ENCODE results near the gene SZT2. TPM values are rescaled to one million over a fixed set of nuclear protein-coding genes. Genes with fewer than 3 reads are reported as not detected.

The SZT2 gene
- total RNA-seq, 1 experiment from 2014 or later, result 71.6 TPM

GRCh38 chr1:43463479-43463878, 73.8 kb downstream of the SZT2 start:
- Histone ChIP-seq H3F3A (ENCODE audit: insufficient read depth, low read depth) (no peaks in the 10 kb centered on the region), H3K4me3 (no peak overlapping the region), H3K4me2 (no peak overlapping the region), H3K79me2 (ENCODE audit: low read depth) (no peaks in the 10 kb centered on the region), H3K36me3 (ENCODE audit: low read depth) (no peaks in the 10 kb centered on the region), H3K4me1 (replicated peaks; ENCODE audit: insufficient read depth) (no peaks in the 10 kb centered on the region), H3K9me3 (ENCODE audit: insufficient read depth, low read depth) (no peaks in the 10 kb centered on the region), H4K20me1 (ENCODE audit: insufficient read depth) (no peaks in the 10 kb centered on the region), H3K27me3 (ENCODE audit: insufficient read depth, low read depth) (no peaks in the 10 kb centered on the region), H3K27ac (no peak overlapping the region), H2AFZ (no peak overlapping the region), H3K9me2 (ENCODE audit: insufficient read depth) (no peaks in the 10 kb centered on the region)
- ChIA-PET CTCF (no interaction called here), POLR2A (ENCODE audit: unreplicated experiment) (no interaction called here)
- no peak for DNase-seq
- TF ChIP-seq CTCF (conservative IDR thresholded peaks at IDR 0.05) (no peak), EZH2 (IDR thresholded peaks at IDR 0.05; ENCODE audit: low read depth) (no peak)
- intact Hi-C loops (cut with micrococcal nuclease; ENCODE audit: unreplicated experiment), result no loop called here
- BruUV-seq (replicated peaks), result no TSS peak

- Histone ChIP-seq H3F3A (ENCODE audit: insufficient read depth, low read depth) (no peaks in the 10 kb centered on the region), H3K4me3 (no peak overlapping the region), H3K4me1 (replicated peaks; ENCODE audit: insufficient read depth) (no peaks in the 10 kb centered on the region), H3K36me3 (ENCODE audit: low read depth) (no peaks in the 10 kb centered on the region), H3K27ac (no peak overlapping the region), H3K27me3 (ENCODE audit: insufficient read depth, low read depth) (no peaks in the 10 kb centered on the region), H2AFZ (no peak overlapping the region), H3K9me2 (ENCODE audit: insufficient read depth) (no peaks in the 10 kb centered on the region), H3K4me2 (no peak overlapping the region), H3K9me3 (ENCODE audit: insufficient read depth, low read depth) (no peaks in the 10 kb centered on the region), H3K79me2 (ENCODE audit: low read depth) (no peaks in the 10 kb centered on the region), H4K20me1 (ENCODE audit: insufficient read depth) (no peaks in the 10 kb centered on the region)
- no TSS peak for BruUV-seq (replicated peaks)
- no peak for DNase-seq
- ChIA-PET CTCF (no interaction called here), POLR2A (ENCODE audit: unreplicated experiment) (no interaction called here)
- no peak for TF ChIP-seq EZH2 (IDR thresholded peaks at IDR 0.05; ENCODE audit: low read depth)
- intact Hi-C loops (cut with micrococcal nuclease; ENCODE audit: unreplicated experiment), result no loop called here
Measured at GRCh38 chr1:43464681-43465504, 75.2 kb downstream of the SZT2 start.

DNA sequence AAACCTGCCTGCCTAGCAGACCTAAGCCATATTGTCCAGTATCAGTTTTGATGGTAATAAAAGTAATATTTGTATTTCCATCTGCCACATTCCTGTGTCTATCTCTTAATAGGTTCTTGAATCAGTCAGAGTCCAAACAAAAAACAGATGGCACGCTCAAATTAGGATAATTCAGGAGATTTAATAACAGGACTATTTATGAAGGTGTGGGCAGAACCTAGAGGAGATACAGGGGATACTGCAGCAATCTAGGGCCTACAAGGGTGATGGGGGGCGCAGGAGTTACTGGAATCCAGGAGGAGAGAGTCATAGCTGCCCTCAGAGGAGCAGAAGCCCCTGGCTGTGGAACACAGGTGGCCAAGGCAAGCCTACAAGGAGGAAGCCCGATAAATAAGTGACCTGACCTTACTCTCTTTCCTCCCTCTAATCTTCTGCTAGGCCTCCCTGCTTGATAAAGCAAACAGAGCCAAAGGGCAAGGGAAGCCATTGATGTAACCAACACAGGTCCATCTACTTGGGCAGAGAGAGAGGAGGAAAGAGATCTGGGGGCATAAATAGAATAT, 75.9 kb downstream of the SZT2 start:
- no peak for DNase-seq
- H3K36me3 ChIP-seq (ENCODE audit: low read depth), result no peaks in the 10 kb centered on the region
- no peak overlapping the region for H3K4me3 ChIP-seq
- H3F3A ChIP-seq (ENCODE audit: insufficient read depth, low read depth), result no peaks in the 10 kb centered on the region
- H3K4me1 ChIP-seq (replicated peaks; ENCODE audit: insufficient read depth), result no peaks in the 10 kb centered on the region
- CTCF ChIA-PET, result no interaction called here
- H3K9me2 ChIP-seq (ENCODE audit: insufficient read depth), result no peaks in the 10 kb centered on the region
- intact Hi-C loops (cut with micrococcal nuclease; ENCODE audit: unreplicated experiment), result no loop called here
- no TSS peak for BruUV-seq (replicated peaks)
- POLR2A ChIA-PET (ENCODE audit: unreplicated experiment), result interaction anchor here (0.5 kb wide), 1 partner anchor 1828 kb away, joined by 3 read pairs; no protein-coding TSS in a partner anchor
- no peaks in the 10 kb centered on the region for H3K79me2 ChIP-seq (ENCODE audit: low read depth)
- no peaks in the 10 kb centered on the region for H4K20me1 ChIP-seq (ENCODE audit: insufficient read depth)
- H3K27ac ChIP-seq, result no peak overlapping the region
- no peaks in the 10 kb centered on the region for H3K27me3 ChIP-seq (ENCODE audit: insufficient read depth, low read depth)
- no peak overlapping the region for H3K4me2 ChIP-seq
- no peaks in the 10 kb centered on the region for H3K9me3 ChIP-seq (ENCODE audit: insufficient read depth, low read depth)
- no peak overlapping the region; the same call in 1 of the 2 replicates for H2AFZ ChIP-seq
- TF ChIP-seq EZH2 (IDR thresholded peaks at IDR 0.05; ENCODE audit: low read depth) (no peak), CTCF (conservative IDR thresholded peaks at IDR 0.05) (no peak)
